Smooth muscle cell (in vitro differentiated cells): Measurements from ENCODE around the gene TXLNG. TPM values are rescaled to one million over a fixed set of nuclear protein-coding genes. Genes with fewer than 3 reads are reported as not detected.
A peak's percentile ranks its signal among the peaks of the same experiment; 100 is the strongest.

Experiments used
- DNase-seq: peaks from one replicate; lab custom pipeline; 2025; ENCODE audit not compliant: unreplicated experiment; lab: John Stamatoyannopoulos, UW
- H2AFZ ChIP-seq: fragments of 200-600 bp; sonication (generic); 2 replicates; pipeline ENCODE4 v1.6.0; 2016; ENCODE audit warnings: antibody characterized with exemption, low read depth, mild to moderate bottlenecking
- H3F3A ChIP-seq: fragments of 200-600 bp; sonication (generic); 2 replicates; pipeline ENCODE4 v1.6.0; 2017; ENCODE audit warnings: antibody characterized with exemption, low read depth
- H3K27ac ChIP-seq: fragments of 200-600 bp; sonication (generic); 2 replicates; pipeline ENCODE4 v1.5.1; 2016; ENCODE audit warnings: low read depth, mild to moderate bottlenecking
- H3K27me3 ChIP-seq: fragments of 200-600 bp; sonication (generic); 2 replicates; pipeline ENCODE4 v1.6.1; 2016; ENCODE audit warnings: low read depth, mild to moderate bottlenecking
- H3K36me3 ChIP-seq: fragments of 200-600 bp; sonication (generic); 2 replicates; pipeline ENCODE4 v1.5.1; 2016; ENCODE audit warnings: low read depth
- H3K4me1 ChIP-seq: fragments of 200-600 bp; sonication (generic); 2 replicates; pipeline ENCODE4 v1.5.1; 2016; ENCODE audit warnings: low read depth
- H3K4me2 ChIP-seq: fragments of 200-600 bp; sonication (generic); 2 replicates; pipeline ENCODE4 v1.6.0; 2016; ENCODE audit warnings: mild to moderate bottlenecking
- H3K4me3 ChIP-seq: fragments of 200-600 bp; sonication (generic); 2 replicates; pipeline ENCODE4 v1.5.1; 2016; ENCODE audit warnings: mild to moderate bottlenecking
- H3K79me2 ChIP-seq: fragments of 200-600 bp; sonication (generic); 2 replicates; pipeline ENCODE4 v1.6.0; 2016; ENCODE audit warnings: low read depth, mild to moderate bottlenecking
- H3K9ac ChIP-seq: fragments of 200-600 bp; sonication (generic); 2 replicates; pipeline ENCODE4 v1.6.0; 2016; ENCODE audit warnings: low read depth
- H3K9me3 ChIP-seq: fragments of 200-600 bp; sonication (generic); replicated peaks from 2 replicates; pipeline ENCODE4 v1.5.1; 2016; ENCODE audit warnings: low read depth
- H4K20me1 ChIP-seq: fragments of 200-600 bp; sonication (generic); 2 replicates; pipeline ENCODE4 v1.6.0; 2016; ENCODE audit warnings: low read depth
- CTCF ChIP-seq: fragments of 200-600 bp; sonication (generic); IDR thresholded peaks from 2 replicates; pipeline ENCODE4 v1.5.1; 2017; ENCODE audit warnings: borderline replicate concordance, mild to moderate bottlenecking, antibody characterized with exemption; ENCODE audit not compliant: insufficient read depth, poor library complexity, severe bottlenecking
- WGBS: methylation state at CpG from one replicate; pipeline ENCODE4 v1.1.7; 2016; ENCODE audit warnings: low lambda C conversion rate; 5-methylcytosine and 5-hydroxymethylcytosine counted together
- polyA plus RNA-seq: library from polyadenylated mRNA; unstranded; fragments of >200 nt; fragmentation: Nextera tagmentation; extraction: Ambion mirVana; gene quantifications from 2 replicates; pipeline ENCODE4 v1.2.1, GENCODE V29; 2016
- small RNA-seq: library from RNA; depleted of rRNA; stranded (forward); fragments of <200 nt; gene quantifications from one replicate; pipeline ENCODE3, GENCODE V24; 2014
- total RNA-seq: library from RNA; depleted of rRNA; stranded (reverse); fragments of >200 nt; gene quantifications from 2 replicates; pipeline ENCODE4 v1.2.3, GENCODE V29; 2014

TXLNG gene
- total and polyA plus RNA-seq, 2 experiments from 2014 or later = 5.7 to 19.6 TPM

DNA sequence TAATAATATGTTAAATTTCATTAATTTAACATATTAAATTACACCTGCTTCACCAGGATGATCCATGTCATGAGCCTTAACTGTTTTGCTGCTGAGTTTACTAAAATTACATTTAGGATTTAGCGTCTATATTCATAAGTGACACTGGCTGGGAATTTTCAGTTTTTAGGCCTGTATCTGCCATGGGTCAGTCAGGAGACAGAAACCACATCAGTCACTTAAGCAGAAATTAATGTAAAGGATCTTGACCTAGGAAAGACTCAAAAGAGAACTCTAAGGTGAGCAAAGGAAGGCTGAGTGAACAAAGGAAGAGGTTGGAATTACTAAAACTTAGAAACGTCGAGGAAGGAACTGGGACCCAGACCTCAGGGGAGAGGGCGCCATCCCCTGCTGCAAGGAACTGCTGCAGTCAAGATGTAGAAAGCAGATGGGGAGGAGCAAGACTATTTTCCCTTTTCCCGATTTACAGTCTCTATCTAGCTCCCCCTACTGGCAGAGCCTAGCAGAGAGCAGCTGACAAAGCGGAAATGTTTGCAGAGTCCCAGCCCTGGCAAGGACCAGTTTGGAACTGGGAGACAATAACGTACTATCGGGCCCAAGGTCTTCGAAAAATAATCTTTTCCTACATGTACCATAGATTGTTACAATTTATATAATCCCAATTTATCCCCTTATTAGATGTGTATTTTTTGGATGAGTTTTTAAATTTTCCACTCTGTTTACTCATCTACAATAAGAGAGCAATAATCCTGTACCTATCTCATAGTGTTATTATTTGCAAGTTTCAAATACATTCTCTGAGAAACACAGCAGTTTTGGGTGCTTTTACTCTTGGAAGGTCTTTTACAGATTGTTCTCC lies 106.5 kb downstream of the TXLNG start:
- Histone ChIP-seq H3K4me1 (no peaks in the 10 kb centered on the region), H2AFZ (peak overlapping the region; percentile 72), H3F3A (no peaks in the 10 kb centered on the region), H3K79me2 (no peaks in the 10 kb centered on the region), H3K4me3 (no peak overlapping the region), H3K27ac (no peak overlapping the region), H3K27me3 (no peaks in the 10 kb centered on the region), H4K20me1 (no peaks in the 10 kb centered on the region), H3K36me3 (no peaks in the 10 kb centered on the region), H3K9me3 (no peaks in the 10 kb centered on the region), H3K4me2 (peak overlapping the region; percentile 67), H3K9ac (no peak overlapping the region)
- DNase-seq = peak; percentile 32
- peak; percentile 95 for TF ChIP-seq CTCF
- WGBS = 13% methylated on average over 9 of the region's 9 CpGs

Small RNAs within 50 kb of the gene (small RNA-seq; reads per million reads assigned to genes)
- gene RNU4-6P = not detected
- not detected for gene RNU7-56P
- gene RPL12P49 = 0.32 reads per million, percentile 7 among the genes with 10 or more reads in this experiment

Other genes starting within 250 kb of the TXLNG start
- gene S100G, start 136.3 kb upstream of the TXLNG start, total RNA-seq = not detected in 2 replicates
- not detected in 2 replicates for gene S100G, start 136.3 kb upstream of the TXLNG start, polyA plus RNA-seq
- gene CTPS2, start 73.8 kb upstream of the TXLNG start, total RNA-seq = 37.1 and 45.1 TPM in 2 replicates
- 19.4 and 20.6 TPM in 2 replicates for gene CTPS2, start 73.8 kb upstream of the TXLNG start, polyA plus RNA-seq
- gene SYAP1, start 66.9 kb upstream of the TXLNG start, total RNA-seq = 52.3 and 64.0 TPM in 2 replicates
- 52.8 and 54.2 TPM in 2 replicates for gene SYAP1, start 66.9 kb upstream of the TXLNG start, polyA plus RNA-seq
- 116 and 117 TPM in 2 replicates for gene RBBP7, start 83.9 kb downstream of the TXLNG start, total RNA-seq
- gene RBBP7, start 83.9 kb downstream of the TXLNG start, polyA plus RNA-seq = 147 and 171 TPM in 2 replicates
- gene REPS2, start 160.2 kb downstream of the TXLNG start, total RNA-seq = 1.1 and 1.2 TPM in 2 replicates
- gene REPS2, start 160.2 kb downstream of the TXLNG start, polyA plus RNA-seq = 1.0 and 1.1 TPM in 2 replicates